ENCODE data around the gene POFUT1.
"Not testable (repeated sequence)": the region's sequence is repeated elsewhere in the genome, so short reads cannot be mapped to it uniquely, and the experiment has no call there.

The POFUT1 gene

DNA sequence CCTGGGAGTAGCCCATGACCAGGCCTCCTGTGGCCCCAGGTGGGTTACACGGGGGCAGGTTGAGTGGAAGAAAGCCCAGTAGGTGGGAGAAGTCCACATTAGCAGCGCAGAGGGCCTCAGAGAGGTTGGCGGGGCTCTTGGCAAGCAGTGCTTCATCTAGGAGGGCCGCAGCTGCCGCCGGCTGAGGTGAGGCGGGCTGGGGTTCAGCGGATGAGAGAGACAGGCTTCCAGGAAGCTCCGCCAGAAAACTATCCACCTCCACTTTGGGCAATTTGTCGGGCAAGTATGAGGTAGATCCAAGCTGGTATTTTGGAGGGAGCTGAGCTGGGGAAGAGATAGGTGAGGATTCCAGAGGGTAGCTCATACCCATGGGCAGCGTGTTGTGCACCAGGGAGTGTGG, 11.1 kb upstream of the POFUT1 start:
- H3K27ac Mint-ChIP-seq, H3K27me3 Mint-ChIP-seq, H3K9me3 Mint-ChIP-seq, H3K4me3 Mint-ChIP-seq: not testable (repeated sequence)
- Mint-ChIP-seq H3K36me3 (ENCODE audit: low read depth) (peaks cover 90% of the 10 kb centered on the region), H3K4me1 (ENCODE audit: low read depth) (peaks cover 74% of the 10 kb centered on the region)

GRCh38 chr20:32197136-32197535, 10.5 kb upstream of the POFUT1 start:
- H3K36me3 Mint-ChIP-seq (ENCODE audit: low read depth) = peaks cover 94% of the 10 kb centered on the region
- H3K9me3 Mint-ChIP-seq, H3K27ac Mint-ChIP-seq, H3K27me3 Mint-ChIP-seq, H3K4me3 Mint-ChIP-seq: not testable (repeated sequence)
- peaks cover 75% of the 10 kb centered on the region for H3K4me1 Mint-ChIP-seq (ENCODE audit: low read depth)

GRCh38 chr20:32199006-32199405, 8.7 kb upstream of the POFUT1 start:
- no peaks in the 10 kb centered on the region for H3K9me3 Mint-ChIP-seq
- peaks cover 95% of the 10 kb centered on the region for H3K36me3 Mint-ChIP-seq (ENCODE audit: low read depth)
- peak overlapping the region; percentile 37 for H3K4me3 Mint-ChIP-seq
- peaks cover 81% of the 10 kb centered on the region for H3K4me1 Mint-ChIP-seq (ENCODE audit: low read depth)
- no peaks in the 10 kb centered on the region for H3K27me3 Mint-ChIP-seq
- H3K27ac Mint-ChIP-seq = peak overlapping the region; percentile 76

DNA sequence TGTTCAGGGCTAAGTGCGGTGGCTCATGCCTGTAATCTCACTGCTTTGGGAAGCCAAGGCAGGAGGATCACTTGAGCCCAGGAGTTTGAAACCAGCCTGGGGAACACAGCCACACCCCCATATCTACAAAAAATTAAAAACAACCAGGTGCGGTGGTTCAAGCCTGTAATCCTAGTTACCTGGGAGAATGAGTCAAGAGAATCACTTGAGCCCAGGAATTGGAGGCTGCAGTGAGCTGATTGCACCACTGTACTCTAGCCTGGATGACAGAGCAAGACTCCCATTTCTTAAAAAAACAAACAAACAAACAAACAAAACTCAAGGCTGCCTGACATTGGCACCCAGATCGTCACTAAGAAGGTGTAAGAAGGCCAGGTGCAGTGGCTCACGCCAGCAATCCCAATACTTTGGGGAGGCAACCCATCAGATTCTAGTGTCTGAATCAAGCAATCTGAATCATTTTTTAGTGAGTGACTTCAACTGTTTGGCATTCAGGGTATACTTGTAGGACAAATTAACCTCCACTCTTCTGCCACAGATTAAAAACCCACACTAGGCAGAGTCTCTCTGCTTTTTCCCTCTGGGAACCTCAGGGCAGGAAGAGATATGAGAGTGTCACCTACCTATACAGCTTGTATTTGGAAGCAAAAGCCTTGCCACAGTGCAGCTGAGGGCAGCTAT, 6.2 kb upstream of the POFUT1 start:
- peaks cover 97% of the 10 kb centered on the region for H3K36me3 Mint-ChIP-seq (ENCODE audit: low read depth)
- H3K4me1 Mint-ChIP-seq (ENCODE audit: low read depth) = peaks cover 88% of the 10 kb centered on the region
- peak overlapping the region; percentile 100 for H3K4me3 Mint-ChIP-seq
- H3K9me3 Mint-ChIP-seq = no peaks in the 10 kb centered on the region
- H3K27me3 Mint-ChIP-seq = no peaks in the 10 kb centered on the region
- H3K27ac Mint-ChIP-seq = peak overlapping the region; percentile 97

DNA sequence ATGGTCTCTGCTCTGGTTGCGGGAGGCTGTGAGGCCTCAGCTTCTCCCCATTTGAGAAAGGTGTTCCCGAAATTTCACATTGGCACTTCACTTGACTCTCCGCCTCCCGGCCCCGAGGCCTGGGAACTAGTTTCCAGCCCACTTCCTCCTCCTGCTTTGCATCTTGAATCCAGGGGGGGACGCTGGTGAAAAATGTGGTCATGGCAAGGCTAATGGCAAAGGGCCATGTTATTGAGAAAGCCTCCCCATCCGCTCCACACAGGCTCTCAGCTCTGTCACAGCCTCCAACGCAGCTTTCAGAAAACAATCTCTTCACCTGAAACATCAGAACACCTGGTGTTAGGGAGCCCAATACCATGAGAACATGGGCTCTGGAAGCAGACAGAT, 5.7 kb upstream of the POFUT1 start:
- H3K4me3 Mint-ChIP-seq = peak overlapping the region; percentile 100
- no peaks in the 10 kb centered on the region for H3K27me3 Mint-ChIP-seq
- H3K27ac Mint-ChIP-seq = peak overlapping the region; percentile 97
- no peaks in the 10 kb centered on the region for H3K9me3 Mint-ChIP-seq
- peaks cover 97% of the 10 kb centered on the region for H3K36me3 Mint-ChIP-seq (ENCODE audit: low read depth)
- peaks cover 91% of the 10 kb centered on the region for H3K4me1 Mint-ChIP-seq (ENCODE audit: low read depth)

DNA sequence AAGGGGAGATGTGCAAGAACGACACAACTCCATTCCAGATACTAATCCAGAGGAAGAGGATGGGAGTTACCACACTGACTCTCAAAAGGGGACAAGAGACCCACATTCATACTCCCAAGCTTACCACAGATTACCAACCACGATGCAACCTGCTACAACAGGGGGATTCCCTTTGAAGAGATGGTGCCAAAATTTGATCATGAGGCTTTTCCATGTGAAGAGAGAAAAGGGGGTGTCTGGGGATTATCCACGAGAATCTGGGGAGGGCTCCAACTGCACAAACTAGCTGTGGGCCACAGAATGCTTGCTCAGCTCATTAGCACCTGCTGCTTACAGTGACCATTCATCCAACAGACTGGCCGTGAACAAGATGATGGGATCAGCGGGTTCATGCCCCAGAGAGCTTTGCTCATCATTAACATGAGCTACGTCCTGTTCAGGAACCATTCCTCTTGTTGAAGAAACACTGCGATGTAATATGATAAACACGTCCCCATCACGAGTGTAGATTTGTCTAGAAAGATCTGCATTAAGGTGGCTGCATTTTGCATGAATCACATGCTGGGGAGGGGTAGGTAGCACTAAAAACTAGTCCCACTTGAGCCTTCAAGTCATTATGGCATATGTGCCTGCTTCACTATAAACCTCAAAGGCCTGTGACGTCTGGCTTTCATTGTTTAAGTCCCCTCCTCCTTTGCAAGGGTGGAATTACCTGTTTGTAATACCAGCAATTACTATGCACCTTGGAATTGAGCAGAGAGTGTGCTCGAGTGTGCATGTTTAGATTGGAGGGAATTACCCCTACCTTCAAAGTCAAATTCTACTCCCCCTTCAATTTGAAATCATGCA, 4.1 kb upstream of the POFUT1 start:
- Mint-ChIP-seq H3K36me3 (ENCODE audit: low read depth) (peaks cover 85% of the 10 kb centered on the region), H3K4me1 (ENCODE audit: low read depth) (peaks cover 87% of the 10 kb centered on the region), H3K27me3 (no peaks in the 10 kb centered on the region), H3K9me3 (no peaks in the 10 kb centered on the region), H3K27ac (peak overlapping the region; percentile 97), H3K4me3 (peak overlapping the region; percentile 100)

GRCh38 chr20:32204205-32205109, 3.2 kb upstream of the POFUT1 start:
- Mint-ChIP-seq H3K4me3 (peak overlapping the region; percentile 100), H3K36me3 (ENCODE audit: low read depth) (peaks cover 85% of the 10 kb centered on the region), H3K9me3 (no peaks in the 10 kb centered on the region), H3K27me3 (no peaks in the 10 kb centered on the region), H3K27ac (peak overlapping the region; percentile 97), H3K4me1 (ENCODE audit: low read depth) (peaks cover 87% of the 10 kb centered on the region)

GRCh38 chr20:32205110-32205842, 2.4 kb upstream of the POFUT1 start:
- Mint-ChIP-seq H3K27me3 (no peaks in the 10 kb centered on the region), H3K4me3 (peak overlapping the region; percentile 100)

GRCh38 chr20:32205843-32206759, 1.6 kb upstream of the POFUT1 start:
- Mint-ChIP-seq H3K9me3 (no peaks in the 10 kb centered on the region), H3K36me3 (ENCODE audit: low read depth) (peaks cover 85% of the 10 kb centered on the region), H3K4me1 (ENCODE audit: low read depth) (peaks cover 87% of the 10 kb centered on the region), H3K4me3 (peak overlapping the region; percentile 100), H3K27ac (peak overlapping the region; percentile 97), H3K27me3 (no peaks in the 10 kb centered on the region)

More at GRCh38 chr20:32205110-32205842, 2.4 kb upstream of the POFUT1 start:
- H3K36me3 Mint-ChIP-seq (ENCODE audit: low read depth) = peaks cover 85% of the 10 kb centered on the region
- peaks cover 87% of the 10 kb centered on the region for H3K4me1 Mint-ChIP-seq (ENCODE audit: low read depth)
- peak overlapping the region; percentile 97 for H3K27ac Mint-ChIP-seq
- H3K9me3 Mint-ChIP-seq = no peaks in the 10 kb centered on the region

- Mint-ChIP-seq H3K27ac (peak overlapping the region; percentile 97), H3K9me3 (no peaks in the 10 kb centered on the region), H3K4me1 (ENCODE audit: low read depth) (peaks cover 87% of the 10 kb centered on the region), H3K27me3 (no peaks in the 10 kb centered on the region), H3K4me3 (peak overlapping the region; percentile 100), H3K36me3 (ENCODE audit: low read depth) (peaks cover 86% of the 10 kb centered on the region)
These were observed 687 bp upstream of the POFUT1 start for GRCh38 chr20:32206760-32207625.

DNA sequence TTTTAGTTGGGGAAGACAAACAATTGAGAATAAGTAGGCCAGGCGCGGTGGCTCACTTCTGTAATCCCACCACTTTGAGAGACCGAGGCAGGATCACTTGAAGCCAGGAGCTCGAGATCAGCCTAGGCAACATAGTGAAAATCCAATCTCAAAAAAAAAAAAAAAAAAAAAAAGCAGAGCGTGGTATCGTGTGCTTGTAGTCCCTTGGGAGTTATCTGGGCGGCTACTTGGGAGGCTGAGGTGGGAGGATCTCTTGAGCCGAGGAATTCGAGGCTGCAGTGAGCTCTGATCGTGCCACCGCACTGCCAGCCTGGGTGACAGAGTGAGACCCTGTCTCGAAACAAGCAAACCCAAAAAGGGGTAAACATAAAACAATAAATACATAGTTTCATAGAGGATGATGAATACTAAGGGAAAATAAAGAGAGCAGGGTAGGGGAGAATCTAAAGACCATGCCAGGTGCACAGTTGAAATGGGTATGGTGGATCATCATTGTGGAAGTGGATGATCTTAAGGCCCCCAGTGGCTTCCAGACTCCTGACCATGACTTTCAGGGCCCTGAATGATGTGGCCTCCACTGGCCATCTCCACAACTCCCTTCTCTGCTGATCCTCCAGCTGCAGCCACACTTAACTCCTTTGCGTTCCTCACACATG, 947 bp downstream of the POFUT1 start:
- no peaks in the 10 kb centered on the region for H3K9me3 Mint-ChIP-seq
- peak overlapping the region; percentile 95 for H3K27ac Mint-ChIP-seq
- peak overlapping the region; percentile 91 for H3K4me3 Mint-ChIP-seq
- peaks cover 75% of the 10 kb centered on the region for H3K4me1 Mint-ChIP-seq (ENCODE audit: low read depth)
- no peaks in the 10 kb centered on the region for H3K27me3 Mint-ChIP-seq
- H3K36me3 Mint-ChIP-seq (ENCODE audit: low read depth) = peaks cover 75% of the 10 kb centered on the region

DNA sequence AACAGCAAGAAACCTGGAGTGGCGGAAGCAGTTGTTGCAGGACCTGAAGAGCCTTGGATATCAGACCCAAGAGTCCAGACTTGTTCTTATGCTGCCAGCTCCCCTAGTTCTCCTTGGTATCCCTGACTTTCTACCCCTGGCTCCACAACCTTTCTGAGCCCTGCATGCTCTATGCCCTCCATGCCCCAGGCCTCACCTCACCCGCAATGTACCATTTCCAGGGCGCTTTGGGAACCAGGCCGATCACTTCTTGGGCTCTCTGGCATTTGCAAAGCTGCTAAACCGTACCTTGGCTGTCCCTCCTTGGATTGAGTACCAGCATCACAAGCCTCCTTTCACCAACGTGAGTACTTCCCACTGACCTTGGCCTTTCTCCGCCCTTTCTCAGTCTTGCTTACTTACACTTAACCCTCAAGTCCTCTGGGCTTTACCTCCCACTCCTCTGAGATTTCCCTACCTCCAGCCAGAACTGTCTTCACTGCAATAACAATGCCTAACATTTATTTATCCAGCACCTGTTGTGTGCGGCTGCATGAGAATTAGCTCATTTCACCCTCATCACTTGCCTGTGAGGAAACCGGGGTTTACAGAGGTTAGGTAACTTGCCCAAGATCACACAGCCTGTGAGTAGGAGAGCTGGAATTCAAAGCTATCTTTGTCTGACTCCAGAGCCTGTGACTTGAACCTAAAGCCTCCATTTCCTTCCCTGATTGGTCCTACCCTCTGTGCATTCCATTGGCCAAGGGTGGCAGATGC, 2.3 kb downstream of the POFUT1 start:
- Mint-ChIP-seq H3K4me1 (ENCODE audit: low read depth) (peaks cover 67% of the 10 kb centered on the region), H3K9me3 (no peaks in the 10 kb centered on the region), H3K27ac (peak overlapping the region; percentile 95), H3K36me3 (ENCODE audit: low read depth) (peaks cover 74% of the 10 kb centered on the region), H3K27me3 (no peaks in the 10 kb centered on the region), H3K4me3 (peak overlapping the region; percentile 91)

All from stimulated activated naive CD8-positive, alpha-beta T cell treated with anti-CD3 and anti-CD28 coated beads, Interleukin-15, Interleukin-2, amounts not matched to agents 100 ng/mL and 50 ng/mL, for 24 hours (primary cell).